Osteocyte (in vitro differentiated cells): ENCODE results near the gene LRRK2. TPM values are rescaled to one million over a fixed set of nuclear protein-coding genes. Genes with fewer than 3 reads are reported as not detected.

Experiments
- DNase-seq: peaks from one replicate; pipeline ENCODE4 v3.0.0; 2021; ENCODE audit warnings: mixed read lengths; ENCODE audit not compliant: unreplicated experiment; ENCODE audit errors: extremely low spot score
- H3K27ac Mint-ChIP-seq: one replicate; pipeline ENCODE4 v1.8.0; 2021; ENCODE audit warnings: mild to moderate bottlenecking, mixed read lengths; ENCODE audit not compliant: unreplicated experiment
- H3K27me3 Mint-ChIP-seq: one replicate; pipeline ENCODE4 v1.8.0; 2021; ENCODE audit warnings: mixed read lengths; ENCODE audit not compliant: unreplicated experiment
- H3K36me3 Mint-ChIP-seq: one replicate; pipeline ENCODE4 v1.8.0; 2021; ENCODE audit warnings: mixed read lengths; ENCODE audit not compliant: unreplicated experiment
- H3K4me1 Mint-ChIP-seq: one replicate; pipeline ENCODE4 v1.8.0; 2021; ENCODE audit warnings: mixed read lengths; ENCODE audit not compliant: unreplicated experiment
- H3K4me3 Mint-ChIP-seq: one replicate; pipeline ENCODE4 v1.8.0; 2021; ENCODE audit warnings: mild to moderate bottlenecking, moderate library complexity, mixed read lengths; ENCODE audit not compliant: unreplicated experiment
- H3K9me3 Mint-ChIP-seq: one replicate; pipeline ENCODE4 v1.8.0; 2021; ENCODE audit warnings: mixed read lengths; ENCODE audit not compliant: unreplicated experiment
- CTCF ChIP-seq: fragments of 200-600 bp; sonication (generic); IDR thresholded peaks from 2 replicates; pipeline ENCODE4 v1.5.0; 2021; ENCODE audit warnings: antibody characterized with exemption, mild to moderate bottlenecking, moderate library complexity
- total RNA-seq: library from RNA; stranded (reverse); gene quantifications from 2 replicates; pipeline ENCODE4 v1.2.1, GENCODE V29; 2021

LRRK2 gene
- total RNA-seq, 1 donor from 2014 or later = not detected

GRCh38 chr12:40223646-40224045 is 1.2 kb upstream of the LRRK2 start:
- peaks cover 51% of the 10 kb centered on the region for H3K27me3 Mint-ChIP-seq
- H3K4me1 Mint-ChIP-seq = peaks cover 8% of the 10 kb centered on the region
- no peak for DNase-seq
- H3K36me3 Mint-ChIP-seq = no peaks in the 10 kb centered on the region
- no peaks in the 10 kb centered on the region for H3K9me3 Mint-ChIP-seq
- peak overlapping the region; percentile 55 for H3K4me3 Mint-ChIP-seq
- TF ChIP-seq CTCF = no peak
- H3K27ac Mint-ChIP-seq = no peak overlapping the region

- peak overlapping the region; percentile 61 for H3K4me3 Mint-ChIP-seq
- H3K4me1 Mint-ChIP-seq = peaks cover 8% of the 10 kb centered on the region
- H3K27ac Mint-ChIP-seq = no peak overlapping the region
- no peaks in the 10 kb centered on the region for H3K9me3 Mint-ChIP-seq
- no peaks in the 10 kb centered on the region for H3K36me3 Mint-ChIP-seq
- TF ChIP-seq CTCF = no peak
- peaks cover 51% of the 10 kb centered on the region for H3K27me3 Mint-ChIP-seq
- no peak for DNase-seq
These were observed 663 bp downstream of the LRRK2 start for GRCh38 chr12:40225337-40225983.

DNA sequence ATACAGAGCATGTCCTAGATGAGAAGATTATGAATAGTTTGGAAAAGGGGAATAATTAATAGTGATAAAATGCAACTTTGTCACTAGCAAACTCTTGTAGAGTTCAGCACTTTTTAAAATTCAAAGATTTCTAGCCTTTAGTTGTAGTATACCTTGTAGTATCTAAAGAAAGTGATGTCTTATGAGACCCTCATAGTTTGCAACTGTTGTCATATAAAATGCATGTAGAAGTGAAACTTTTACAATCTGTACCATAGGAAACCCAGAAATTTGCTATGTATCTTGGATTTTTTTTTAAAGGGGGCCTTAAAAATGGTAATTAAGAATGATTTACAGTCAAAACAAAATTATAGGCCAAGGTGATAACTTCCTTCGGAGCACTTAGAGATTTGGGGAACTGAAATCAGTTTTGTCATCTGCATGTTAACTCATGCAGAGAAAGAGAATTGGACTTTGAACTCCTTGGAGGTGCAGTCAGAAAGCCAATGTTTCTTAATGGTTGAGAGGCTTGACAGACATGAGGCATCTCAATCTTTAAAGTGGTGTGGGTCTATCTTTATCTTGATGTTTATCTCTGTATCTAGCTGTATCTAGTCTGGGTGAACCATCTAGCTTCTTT is 1.3 kb downstream of the LRRK2 start:
- no peak overlapping the region for H3K27ac Mint-ChIP-seq
- DNase-seq = no peak
- H3K9me3 Mint-ChIP-seq = no peaks in the 10 kb centered on the region
- peaks cover 52% of the 10 kb centered on the region for H3K27me3 Mint-ChIP-seq
- H3K4me1 Mint-ChIP-seq = peaks cover 8% of the 10 kb centered on the region
- H3K36me3 Mint-ChIP-seq = no peaks in the 10 kb centered on the region
- TF ChIP-seq CTCF = no peak
- H3K4me3 Mint-ChIP-seq = no peak overlapping the region

DNA sequence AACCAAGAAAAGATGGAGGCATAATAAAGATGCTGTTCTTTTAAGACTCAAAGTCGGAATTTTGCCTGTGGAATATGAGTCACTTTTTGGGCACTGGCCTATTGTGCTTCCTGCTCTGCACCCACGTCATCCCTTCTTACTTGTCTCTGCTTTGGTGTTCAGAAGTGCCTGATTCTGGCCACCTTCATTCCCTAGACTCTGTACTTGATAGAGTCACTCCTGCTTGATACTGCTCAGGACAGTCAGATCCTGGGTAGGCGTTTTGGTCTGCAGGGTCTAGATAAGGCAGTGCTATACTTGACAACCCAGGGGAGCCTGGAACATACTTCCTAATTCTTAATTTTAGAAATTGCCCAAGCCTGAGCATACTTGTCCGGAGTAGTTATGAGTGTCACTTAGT is 1.9 kb downstream of the LRRK2 start:
- peaks cover 47% of the 10 kb centered on the region for H3K27me3 Mint-ChIP-seq
- no peak for TF ChIP-seq CTCF
- H3K4me1 Mint-ChIP-seq = peaks cover 8% of the 10 kb centered on the region
- no peak overlapping the region for H3K27ac Mint-ChIP-seq
- H3K36me3 Mint-ChIP-seq = no peaks in the 10 kb centered on the region
- H3K4me3 Mint-ChIP-seq = no peak overlapping the region
- no peaks in the 10 kb centered on the region for H3K9me3 Mint-ChIP-seq
- no peak for DNase-seq

GRCh38 chr12:40227447-40227846 is 2.6 kb downstream of the LRRK2 start:
- Mint-ChIP-seq H3K36me3 (no peaks in the 10 kb centered on the region), H3K27ac (no peak overlapping the region), H3K27me3 (peaks cover 47% of the 10 kb centered on the region), H3K4me1 (peaks cover 8% of the 10 kb centered on the region), H3K9me3 (no peaks in the 10 kb centered on the region), H3K4me3 (no peak overlapping the region)
- no peak for TF ChIP-seq CTCF
- DNase-seq = no peak
